H9 (cell line): ENCODE results near the gene MAGI1. TPM values are rescaled to one million over a fixed set of nuclear protein-coding genes. Genes with fewer than 3 reads are reported as not detected.
"Not testable (repeated sequence)": the region's sequence is repeated elsewhere in the genome, so short reads cannot be mapped to it uniquely, and the experiment has no call there.

Source experiments
- DNase-seq: peaks from one replicate; pipeline ENCODE4 v3.0.0-alpha.2; 2017
- H2AFZ ChIP-seq: one replicate; pipeline ENCODE4 v1.6.1; 2013; ENCODE audit warnings: mild to moderate bottlenecking, low read length, control low read depth, moderate library complexity
- H2AK5ac ChIP-seq: 2 replicates; pipeline ENCODE4 v1.6.1; 2013; ENCODE audit warnings: low read length, control low read depth, mixed read lengths; ENCODE audit not compliant: insufficient read length
- H2BK120ac ChIP-seq: one replicate; pipeline ENCODE4 v1.6.1; 2013; ENCODE audit warnings: low read depth, mild to moderate bottlenecking, low read length, control low read depth, inconsistent platforms; ENCODE audit not compliant: poor library complexity, severe bottlenecking
- H2BK12ac ChIP-seq: 2 replicates; pipeline ENCODE4 v1.6.1; 2013; ENCODE audit warnings: low read length, control low read depth, mixed read lengths, low read depth; ENCODE audit not compliant: insufficient read length
- H2BK15ac ChIP-seq: 2 replicates; pipeline ENCODE4 v1.6.1; 2013; ENCODE audit warnings: low read depth, low read length, control low read depth
- H2BK20ac ChIP-seq: one replicate; pipeline ENCODE4 v1.6.1; 2013; ENCODE audit warnings: low read depth, mild to moderate bottlenecking, low read length, control low read depth, inconsistent platforms; ENCODE audit not compliant: poor library complexity, severe bottlenecking
- H2BK5ac ChIP-seq: 2 replicates; pipeline ENCODE4 v1.6.1; 2013; ENCODE audit warnings: low read length, control low read depth, mixed read lengths; ENCODE audit not compliant: insufficient read length
- H3K14ac ChIP-seq: 2 replicates; pipeline ENCODE4 v1.6.1; 2013; ENCODE audit warnings: low read length, control low read depth; ENCODE audit not compliant: insufficient read depth
- H3K18ac ChIP-seq: 2 replicates; pipeline ENCODE4 v1.6.1; 2013; ENCODE audit warnings: low read depth, mild to moderate bottlenecking, mixed read lengths, low read length, control low read depth; ENCODE audit not compliant: insufficient read length
- H3K23ac ChIP-seq: 2 replicates; pipeline ENCODE4 v1.6.1; 2013; ENCODE audit warnings: low read length, control low read depth, mixed read lengths, low read depth; ENCODE audit not compliant: insufficient read length
- H3K23me2 ChIP-seq: 2 replicates; pipeline ENCODE4 v1.6.1; 2013; ENCODE audit warnings: low read depth, mild to moderate bottlenecking, mixed read lengths, low read length, control low read depth; ENCODE audit not compliant: insufficient read length, poor library complexity, severe bottlenecking
- H3K27ac ChIP-seq: 2 replicates; pipeline ENCODE4 v1.5.1; 2013; ENCODE audit warnings: low read length, control low read depth, mixed read lengths, low read depth; ENCODE audit not compliant: insufficient read length
- H3K27me3 ChIP-seq: 2 replicates; pipeline ENCODE4 v1.6.1; 2013; ENCODE audit warnings: low read length, control low read depth, inconsistent platforms; ENCODE audit not compliant: insufficient read depth
- H3K4ac ChIP-seq: 2 replicates; pipeline ENCODE4 v1.6.1; 2013; ENCODE audit warnings: low read depth, mild to moderate bottlenecking, control low read depth, inconsistent platforms, low read length, moderate library complexity
- H3K4me1 ChIP-seq: 2 replicates; pipeline ENCODE4 v1.6.1; 2013; ENCODE audit warnings: low read length, control low read depth, inconsistent platforms; ENCODE audit not compliant: insufficient read depth
- H3K4me2 ChIP-seq: 2 replicates; pipeline ENCODE4 v1.6.1; 2013; ENCODE audit warnings: low read length, control low read depth, mixed read lengths; ENCODE audit not compliant: insufficient read length, insufficient read depth
- H3K56ac ChIP-seq: 2 replicates; pipeline ENCODE4 v1.6.1; 2013; ENCODE audit warnings: low read depth, mild to moderate bottlenecking, mixed read lengths, low read length, control low read depth; ENCODE audit not compliant: insufficient read length
- H3K79me1 ChIP-seq: 2 replicates; pipeline ENCODE4 v1.6.1; 2013; ENCODE audit warnings: low read depth, mild to moderate bottlenecking, moderate library complexity, low read length, control low read depth, inconsistent platforms; ENCODE audit not compliant: insufficient read depth, poor library complexity, severe bottlenecking
- H3K79me2 ChIP-seq: 2 replicates; pipeline ENCODE4 v1.6.1; 2013; ENCODE audit warnings: low read length, control low read depth, inconsistent platforms; ENCODE audit not compliant: insufficient read depth
- H3K9ac ChIP-seq: 2 replicates; pipeline ENCODE4 v1.6.1; 2013; ENCODE audit warnings: low read length, control low read depth, mixed read lengths; ENCODE audit not compliant: insufficient read length; ENCODE audit errors: extremely low read depth
- H3K9me3 ChIP-seq: one replicate; pipeline ENCODE4 v1.6.1; 2013; ENCODE audit warnings: low read depth, low read length, inconsistent platforms; ENCODE audit not compliant: control insufficient read depth
- H3T11ph ChIP-seq: one replicate; pipeline ENCODE4 v1.6.1; 2013; ENCODE audit warnings: mild to moderate bottlenecking, low read length, control low read depth, inconsistent platforms
- H4K20me1 ChIP-seq: one replicate; pipeline ENCODE4 v1.6.1; 2013; ENCODE audit not compliant: control insufficient read depth, insufficient read length, insufficient read depth
- H4K5ac ChIP-seq: 2 replicates; pipeline ENCODE4 v1.6.1; 2013; ENCODE audit warnings: low read depth, mild to moderate bottlenecking, mixed read lengths, low read length, control low read depth; ENCODE audit not compliant: insufficient read length
- H4K8ac ChIP-seq: replicated peaks from 2 replicates; pipeline ENCODE4 v1.6.1; 2013; ENCODE audit warnings: low read length, control low read depth, mixed read lengths, low read depth; ENCODE audit not compliant: insufficient read length
- H4K91ac ChIP-seq: 2 replicates; pipeline ENCODE4 v1.6.1; 2013; ENCODE audit warnings: low read depth, mild to moderate bottlenecking, moderate library complexity, mixed read lengths, low read length, control low read depth; ENCODE audit not compliant: insufficient read length
- H3K27ac Mint-ChIP-seq, 3 experiments: 2 replicates in 2 of 3; 3 replicates in 1 of 3; pipeline ENCODE4 v1.8.0; 2020 to 2021; ENCODE audit warnings: mixed read lengths in 3 of 3, mild to moderate bottlenecking in 1 of 3, moderate library complexity in 1 of 3
- H3K27me3 Mint-ChIP-seq: 2 replicates; pipeline ENCODE4 v1.8.0; 2021; ENCODE audit warnings: low read depth, mild to moderate bottlenecking, moderate library complexity, mixed read lengths
- H3K36me3 Mint-ChIP-seq, 3 experiments: 2 replicates in 2 of 3; 3 replicates in 1 of 3; pipeline ENCODE4 v1.8.0; 2020 to 2021; ENCODE audit warnings: low read depth in 3 of 3, mixed read lengths in 3 of 3; ENCODE audit not compliant: insufficient read depth in 1 of 3
- H3K4me1 Mint-ChIP-seq, 2 experiments: 2 replicates each; pipeline ENCODE4 v1.8.0; 2020; ENCODE audit warnings: mixed read lengths in 2 of 2
- H3K4me3 Mint-ChIP-seq, 2 experiments: 2 replicates in 1 of 2; 3 replicates in 1 of 2; pipeline ENCODE4 v1.8.0; 2020 to 2021; ENCODE audit warnings: mild to moderate bottlenecking in 2 of 2, mixed read lengths in 2 of 2, moderate library complexity in 1 of 2
- H3K9me3 Mint-ChIP-seq, 2 experiments: 2 replicates in 1 of 2; 3 replicates in 1 of 2; pipeline ENCODE4 v1.8.0; 2020; ENCODE audit warnings: mild to moderate bottlenecking in 2 of 2, mixed read lengths in 2 of 2, moderate library complexity in 1 of 2
- WGBS: extraction: QIAGEN DNeasy Blood & Tissue Kit; methylation state at CpG from one replicate; pipeline ENCODE4 v1.1.7; 2013; ENCODE audit warnings: missing lambda C conversion rate, low lambda C conversion rate, mixed read lengths; ENCODE audit not compliant: insufficient read length; ENCODE audit errors: extremely low coverage; 5-methylcytosine and 5-hydroxymethylcytosine counted together
- total RNA-seq: library from RNA; stranded (reverse); gene quantifications from 2 replicates; pipeline ENCODE4 v1.2.1, GENCODE V29; 2021

MAGI1 gene
- total RNA-seq, 1 experiment from 2014 or later = 65.7 TPM

- not testable (repeated sequence) for H3K27me3 ChIP-seq, H2BK120ac ChIP-seq, H2BK5ac ChIP-seq, H2BK12ac ChIP-seq, H4K20me1 ChIP-seq, H3K27ac ChIP-seq, H3K4me1 ChIP-seq, H2BK20ac ChIP-seq, H3K56ac ChIP-seq, H3K4ac ChIP-seq, H3K79me2 ChIP-seq, H3K9me3 ChIP-seq, H3K9me3 Mint-ChIP-seq, H3K23ac ChIP-seq, H3K36me3 Mint-ChIP-seq, H3K27me3 Mint-ChIP-seq, H2AFZ ChIP-seq, H4K8ac ChIP-seq, H4K5ac ChIP-seq, H4K91ac ChIP-seq, H2AK5ac ChIP-seq, H3K4me2 ChIP-seq, H3K23me2 ChIP-seq, H3K79me1 ChIP-seq, DNase-seq, H2BK15ac ChIP-seq, H3T11ph ChIP-seq
- Mint-ChIP-seq H3K27ac (peak overlapping the region; percentile 98 to 100 (median 99)), H3K4me3 (peak overlapping the region; percentile 76 to 86), H3K4me1 (peaks cover 17 to 18% of the 10 kb centered on the region in 2 experiments)
- Histone ChIP-seq H3K9ac (peak overlapping the region; percentile 45), H3K14ac (peak overlapping the region; percentile 69; the same call in 1 of the 2 replicates), H3K18ac (peak overlapping the region; percentile 36)
- no CpG with 5 or more reads among the region's 24 CpGs for WGBS
Observed at GRCh38 chr3:65509423-65509794, 529.3 kb downstream of the MAGI1 start.
